Ovary (tissue), 9 donors: ENCODE results near the gene THSD7A. TPM values are rescaled to one million over a fixed set of nuclear protein-coding genes. Genes with fewer than 3 reads are reported as not detected.

Experiments
- DNase-seq, 5 donors: peaks; one replicate each; pipeline ENCODE4 v3.0.0-alpha.2; 2019 to 2020
- H3K27ac ChIP-seq, 2 donors: fragments of 200-600 bp; one replicate each; pipeline versions ENCODE4 v1.5.1 to v1.8.0; 2019 to 2022
- H3K27me3 ChIP-seq: fragments of 200-600 bp; one replicate; pipeline ENCODE4 v1.8.0; 2022
- H3K36me3 ChIP-seq: fragments of 200-600 bp; sonication (generic); one replicate; pipeline ENCODE4 v1.5.1; 2019
- H3K4me1 ChIP-seq: one replicate; pipeline ENCODE4 v1.8.1; 2013; ENCODE audit warnings: mild to moderate bottlenecking, moderate library complexity; ENCODE audit not compliant: insufficient read depth
- H3K4me3 ChIP-seq: fragments of 200-600 bp; sonication (generic); one replicate; pipeline ENCODE4 v1.5.1; 2017
- H3K9me3 ChIP-seq, 2 donors: fragments of 200-600 bp in 1 of 2; sonication (generic) in 1 of 2; one replicate each; pipeline versions ENCODE4 v1.5.1 to v1.8.1; 2013 to 2019; ENCODE audit warnings: mild to moderate bottlenecking in 1 of 2, moderate library complexity in 1 of 2
- EP300 ChIP-seq: sonication (generic); formaldehyde crosslinking; IDR thresholded peaks from one replicate; pipeline ENCODE4 v1.6.1; 2017; ENCODE audit warnings: antibody characterized with exemption
- POLR2A ChIP-seq: fragments of 450-650 bp; IDR thresholded peaks from one replicate; pipeline ENCODE4 v1.6.1; 2017; ENCODE audit warnings: antibody characterized with exemption, mild to moderate bottlenecking, moderate library complexity
- WGBS, 3 donors: extraction: QIAGEN DNeasy Blood & Tissue Kit in 1 of 3; methylation state at CpG; one replicate each; pipeline versions ENCODE4 v1.1.5 to v1.1.7; 2013 to 2017; 5-methylcytosine and 5-hydroxymethylcytosine counted together
- intact Hi-C, 4 donors: fragments of 100-400 bp; cut with DNase I; formaldehyde crosslinking; loops; one replicate each; pipeline versions ENCODE4 v1.11.0 to v1.15.1; 2022 to 2023
- polyA plus RNA-seq, 2 donors: library from polyadenylated mRNA; stranded (reverse); fragments of 200-250 nt in 1 of 2; fragments of 350-450 nt in 1 of 2; fragmentation: Illumina TruSeq in 1 of 2; extraction: RNeasy Lipid Tissue Mini Kit (QIAGEN cat#74804) in 1 of 2; gene quantifications; one replicate each; pipeline ENCODE4 v1.2.3, GENCODE V29; 2013 to 2014
- total RNA-seq, 7 donors: library from RNA; depleted of rRNA in 2 of 7; stranded (reverse); fragments of >200 nt in 2 of 7; fragmentation: NEBNext Ultra II Directional in 3 of 7; extraction: Animal tissue kit (Norgen Biotek cat#: 25700) in 3 of 7; gene quantifications; one replicate each; pipeline versions ENCODE4 v1.1.0 to v1.2.4, GENCODE V29; 2016 to 2023
- TF ChIP-seq, protein P1 (sequence below), 3 donors: fragments of 450-650 bp in 2 of 3; fragments of 200-600 bp in 1 of 3; IDR thresholded peaks; one replicate each; pipeline versions ENCODE4 v1.5.1 to v1.8.0; 2016 to 2022; ENCODE audit warnings: antibody characterized with exemption in 3 of 3, mild to moderate bottlenecking in 1 of 3
- donor health status: DM: no; HTN: no; CAD: no; lungs with moderate emphysema.
- donor health status: DM: no; HTN: no; CAD: no.
- donor health status: Bipolar disorder and iron deficiency.
- donor health status: DM: yes; HTN: yes; CAD: no.
- donor health status: DM: no; HTN: no; CAD: no.
- donor health status: DM: yes; HTN: yes; CAD: no.

The THSD7A gene
- total and polyA plus RNA-seq, 9 donors, result 1.8 to 12.1 (median 3.6) TPM

GRCh38 chr7:11466517-11467105 is 365.4 kb downstream of the THSD7A start:
- H3K27me3 ChIP-seq, result no peaks in the 10 kb centered on the region
- H3K4me1 ChIP-seq, result no peaks in the 10 kb centered on the region
- no peak overlapping the region for H3K4me3 ChIP-seq
- no peak overlapping the region for H3K27ac ChIP-seq
- DNase-seq, result no peak
- 85 to 90% (median 89%) methylated on average over 10 of the region's 10 CpGs for WGBS, 3 donors
- no peaks in the 10 kb centered on the region for H3K9me3 ChIP-seq
- intact Hi-C loops, result no loop called here
- H3K36me3 ChIP-seq, result no peaks in the 10 kb centered on the region
- TF ChIP-seq EP300 (no peak), POLR2A (no peak)
- TF ChIP-seq, protein P1, sequence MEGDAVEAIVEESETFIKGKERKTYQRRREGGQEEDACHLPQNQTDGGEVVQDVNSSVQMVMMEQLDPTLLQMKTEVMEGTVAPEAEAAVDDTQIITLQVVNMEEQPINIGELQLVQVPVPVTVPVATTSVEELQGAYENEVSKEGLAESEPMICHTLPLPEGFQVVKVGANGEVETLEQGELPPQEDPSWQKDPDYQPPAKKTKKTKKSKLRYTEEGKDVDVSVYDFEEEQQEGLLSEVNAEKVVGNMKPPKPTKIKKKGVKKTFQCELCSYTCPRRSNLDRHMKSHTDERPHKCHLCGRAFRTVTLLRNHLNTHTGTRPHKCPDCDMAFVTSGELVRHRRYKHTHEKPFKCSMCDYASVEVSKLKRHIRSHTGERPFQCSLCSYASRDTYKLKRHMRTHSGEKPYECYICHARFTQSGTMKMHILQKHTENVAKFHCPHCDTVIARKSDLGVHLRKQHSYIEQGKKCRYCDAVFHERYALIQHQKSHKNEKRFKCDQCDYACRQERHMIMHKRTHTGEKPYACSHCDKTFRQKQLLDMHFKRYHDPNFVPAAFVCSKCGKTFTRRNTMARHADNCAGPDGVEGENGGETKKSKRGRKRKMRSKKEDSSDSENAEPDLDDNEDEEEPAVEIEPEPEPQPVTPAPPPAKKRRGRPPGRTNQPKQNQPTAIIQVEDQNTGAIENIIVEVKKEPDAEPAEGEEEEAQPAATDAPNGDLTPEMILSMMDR (IDR thresholded peaks at IDR 0.05), result no peak

- Histone ChIP-seq H3K4me1 (no peaks in the 10 kb centered on the region), H3K36me3 (no peaks in the 10 kb centered on the region), H3K27me3 (no peaks in the 10 kb centered on the region), H3K27ac (no peak overlapping the region), H3K9me3 (no peaks in the 10 kb centered on the region), H3K4me3 (no peak overlapping the region)
- 72 to 76% (median 72%) methylated on average over 3 of the region's 3 CpGs for WGBS, 3 donors
- TF ChIP-seq EP300 (no peak), POLR2A (no peak)
- TF ChIP-seq, protein P1 (IDR thresholded peaks at IDR 0.05), result no peak
- intact Hi-C loops, result no loop called here
- DNase-seq, result no peak
Measured at GRCh38 chr7:11464624-11465023, 367.4 kb downstream of the THSD7A start.

DNA sequence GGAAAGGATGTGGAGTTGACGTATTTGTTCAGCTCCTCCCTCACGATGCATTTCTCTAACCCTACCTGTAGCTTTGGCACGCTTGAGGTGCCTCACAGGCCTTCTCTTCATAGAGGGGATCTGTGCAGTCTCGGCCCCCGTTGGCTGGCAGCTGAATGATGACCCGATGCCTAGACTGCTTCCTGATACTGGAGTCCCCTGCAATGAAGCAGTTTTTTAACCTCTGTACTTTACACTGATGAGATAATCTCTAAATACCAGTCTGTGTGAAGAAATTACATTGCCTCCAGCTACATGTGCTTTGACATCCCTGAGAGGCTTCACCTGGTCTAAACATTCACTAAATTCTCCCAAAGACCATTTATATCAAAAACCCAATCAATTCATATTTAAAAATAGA is 370.1 kb downstream of the THSD7A start:
- Histone ChIP-seq H3K4me3 (no peak overlapping the region), H3K4me1 (no peaks in the 10 kb centered on the region), H3K27me3 (no peaks in the 10 kb centered on the region), H3K36me3 (no peaks in the 10 kb centered on the region), H3K9me3 (no peaks in the 10 kb centered on the region), H3K27ac (no peak overlapping the region)
- intact Hi-C loops, result no loop called here
- TF ChIP-seq, protein P1 (IDR thresholded peaks at IDR 0.05), result no peak
- TF ChIP-seq POLR2A (no peak), EP300 (no peak)
- no peak for DNase-seq
- 89 to 95% (median 93%) methylated on average over 6 of the region's 6 CpGs for WGBS, 3 donors

- no peak for DNase-seq
- Histone ChIP-seq H3K4me3 (no peak overlapping the region), H3K9me3 (no peaks in the 10 kb centered on the region), H3K27me3 (no peaks in the 10 kb centered on the region), H3K27ac (no peak overlapping the region), H3K36me3 (no peaks in the 10 kb centered on the region), H3K4me1 (no peaks in the 10 kb centered on the region)
- TF ChIP-seq POLR2A (no peak), EP300 (no peak)
- TF ChIP-seq, protein P1 (IDR thresholded peaks at IDR 0.05), result no peak
- intact Hi-C loops, result no loop called here
- 54 to 64% (median 60%) methylated on average over 5 of the region's 5 CpGs for WGBS, 3 donors
Measured at GRCh38 chr7:11458736-11459483, 373.1 kb downstream of the THSD7A start.
